A549 treated with GW870086 at 1 μM for 4 hours (cell line): Measurements from ENCODE around the gene SSPN. TPM values are rescaled to one million over a fixed set of nuclear protein-coding genes. Genes with fewer than 3 reads are reported as not detected.

Source experiments
- total RNA-seq: library from RNA; stranded (reverse); fragments of 200-300 nt; extraction: Qiagen RNA extraction; gene quantifications from 5 replicates; pipeline ENCODE4 v1.2.3, GENCODE V29; 2022; ENCODE audit warnings: low read depth

Gene SSPN, protein sequence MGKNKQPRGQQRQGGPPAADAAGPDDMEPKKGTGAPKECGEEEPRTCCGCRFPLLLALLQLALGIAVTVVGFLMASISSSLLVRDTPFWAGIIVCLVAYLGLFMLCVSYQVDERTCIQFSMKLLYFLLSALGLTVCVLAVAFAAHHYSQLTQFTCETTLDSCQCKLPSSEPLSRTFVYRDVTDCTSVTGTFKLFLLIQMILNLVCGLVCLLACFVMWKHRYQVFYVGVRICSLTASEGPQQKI
- total RNA-seq: 0.25 to 1.1 TPM (median 0.77 TPM) in 5 replicates

DNA sequence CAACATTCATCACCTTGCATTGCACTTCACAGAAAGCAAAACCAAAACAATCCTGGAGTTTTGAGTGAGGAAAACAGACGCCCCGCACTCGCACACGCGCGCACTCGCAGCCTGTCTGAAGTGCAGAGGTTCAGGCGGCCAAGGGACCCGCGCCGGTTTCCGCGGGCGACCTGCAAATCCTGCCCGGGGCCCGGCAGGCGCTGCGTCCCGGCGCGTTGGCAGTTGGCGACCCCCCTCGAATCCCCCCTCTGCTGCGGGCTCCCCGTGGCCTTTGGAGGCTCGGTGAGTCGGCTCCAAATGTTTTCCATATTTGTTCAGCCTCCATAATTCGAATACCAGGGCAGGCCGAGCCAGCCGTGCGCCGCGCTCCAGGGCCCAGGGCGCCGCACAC lies at the start of gene SSPN:
SSPN (plus strand) TSS at position 324 of the 391 bp plus-strand sequence. CDS start 100 bp downstream, outside the sequence.

Other genes with a start within 250 kb of the SSPN start
- 5.6 to 10.5 TPM (median 9.0 TPM) in 5 replicates for gene RASSF8, start 236.9 kb upstream of the SSPN start, total RNA-seq
- gene BHLHE41, start 70.5 kb upstream of the SSPN start, total RNA-seq: 0.42 to 0.86 TPM (median 0.71 TPM) in 5 replicates